GM12801 (cell line): Measurements from ENCODE around the gene MXD1.

Experiments used
- CTCF ChIP-seq: IDR thresholded peaks from one replicate; pipeline ENCODE4 v1.5.1; 2011; ENCODE audit warnings: control low read depth; ENCODE audit not compliant: insufficient read length; ENCODE audit errors: extremely low read depth

Gene MXD1

GRCh38 chr2:69911985-69912563 is 2.8 kb upstream of the MXD1 start:
- no peak for TF ChIP-seq CTCF

- no peak for TF ChIP-seq CTCF
Measured at GRCh38 chr2:69914164-69914949, 552 bp upstream of the MXD1 start.

- TF ChIP-seq CTCF: no peak
Measured at GRCh38 chr2:69916106-69916505, 1.2 kb downstream of the MXD1 start.

GRCh38 chr2:69917852-69918251 is 2.9 kb downstream of the MXD1 start:
- TF ChIP-seq CTCF: no peak

- TF ChIP-seq CTCF: no peak
Measured at GRCh38 chr2:69918401-69918800, 3.5 kb downstream of the MXD1 start.

- TF ChIP-seq CTCF: no peak
Measured at GRCh38 chr2:69923116-69923515, 8.2 kb downstream of the MXD1 start.

- no peak for TF ChIP-seq CTCF
Measured at GRCh38 chr2:69926849-69927515, 12.1 kb downstream of the MXD1 start.
